ENCODE data around the gene EIF2D.
"Not testable (repeated sequence)": the region's sequence is repeated elsewhere in the genome, so short reads cannot be mapped to it uniquely, and the experiment has no call there.

The EIF2D gene

GRCh38 chr1:206635978-206636345, 23.7 kb upstream of the EIF2D start:
- DNase-seq (ENCODE audit: low read depth in 2 of 2) = no peak

- peak; percentile 82 to 93 for DNase-seq (ENCODE audit: low read depth in 2 of 2)
Measured at GRCh38 chr1:206635080-206635977, 23.1 kb upstream of the EIF2D start, which contains the start of gene DYRK3. TSS of gene DYRK3 (plus strand) at chr1:206635536. CDS start at chr1:206635704, 168 bp downstream.

GRCh38 chr1:206634365-206635079, 22.3 kb upstream of the EIF2D start:
- DNase-seq (ENCODE audit: low read depth in 2 of 2) = peak; percentile 42 to 83

- no peak for DNase-seq (ENCODE audit: low read depth in 2 of 2)
Measured at GRCh38 chr1:206633708-206634121, 21.4 kb upstream of the EIF2D start.

GRCh38 chr1:206631085-206631509, 18.8 kb upstream of the EIF2D start:
- no peak for DNase-seq (ENCODE audit: low read depth in 2 of 2)

- no peak for DNase-seq (ENCODE audit: low read depth in 2 of 2)
Measured at GRCh38 chr1:206628916-206629315, 16.7 kb upstream of the EIF2D start.

DNA sequence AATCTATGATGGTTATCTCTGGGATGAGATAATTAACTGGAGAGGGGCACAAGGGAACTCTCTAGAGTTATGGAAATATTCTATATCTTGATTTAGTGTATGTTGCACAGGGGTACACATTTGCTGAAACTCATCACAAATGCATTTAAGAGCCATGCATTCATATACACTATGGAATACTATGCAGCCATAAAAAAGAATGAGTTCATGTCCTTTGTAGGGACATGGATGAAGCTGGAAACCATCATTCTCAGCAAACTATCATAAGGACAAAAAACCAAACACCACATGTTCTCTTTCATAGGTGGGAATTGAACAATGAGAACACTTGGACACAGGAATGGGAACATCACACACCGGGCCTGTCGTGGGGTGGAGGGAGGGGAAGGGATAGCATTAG, 14.1 kb upstream of the EIF2D start:
- DNase-seq (ENCODE audit: low read depth in 2 of 2) = not testable (repeated sequence)

DNA sequence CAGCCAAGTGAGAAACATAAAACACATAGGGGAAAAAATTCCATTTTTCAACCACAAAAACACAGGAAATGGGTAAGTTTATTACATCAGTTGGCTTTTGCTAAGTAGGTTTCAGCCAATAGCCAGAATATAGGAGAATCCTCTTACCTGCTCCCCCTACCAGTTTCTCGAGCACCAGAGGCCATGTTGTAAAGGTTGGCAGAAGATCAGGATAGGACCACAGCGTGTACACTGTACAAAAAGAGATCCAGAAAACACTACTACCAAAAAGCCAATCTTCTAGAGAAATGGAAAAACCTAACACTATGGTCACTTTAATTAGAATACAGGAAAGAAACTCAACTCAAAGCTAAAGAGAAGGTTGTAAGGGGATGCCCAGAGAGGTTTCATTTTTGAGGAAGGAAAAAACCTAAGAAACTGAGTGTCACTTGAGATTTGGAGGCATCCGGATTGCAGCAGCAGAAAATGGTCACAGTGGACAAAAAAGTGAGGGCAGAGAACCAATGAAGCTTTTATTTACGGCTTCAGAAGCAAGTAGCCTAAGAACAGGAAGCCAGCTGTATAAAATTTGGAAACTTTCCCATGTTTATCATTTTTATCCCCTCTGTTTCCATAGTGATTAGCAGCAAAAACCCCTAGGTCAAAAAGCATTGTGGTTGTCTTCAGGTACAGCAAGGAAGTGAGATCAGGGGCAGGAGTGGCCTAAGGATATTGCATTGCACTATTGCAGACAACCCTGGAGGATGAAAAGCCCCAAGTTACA, 2.9 kb downstream of the EIF2D start:
- no peak for DNase-seq (ENCODE audit: low read depth in 2 of 2)

GRCh38 chr1:206608108-206608698, 4.1 kb downstream of the EIF2D start:
- DNase-seq (ENCODE audit: low read depth in 2 of 2) = peak in 1 of 2 experiments; percentile 51

GRCh38 chr1:206606867-206607266, 5.4 kb downstream of the EIF2D start:
- DNase-seq (ENCODE audit: low read depth in 2 of 2) = no peak

DNA sequence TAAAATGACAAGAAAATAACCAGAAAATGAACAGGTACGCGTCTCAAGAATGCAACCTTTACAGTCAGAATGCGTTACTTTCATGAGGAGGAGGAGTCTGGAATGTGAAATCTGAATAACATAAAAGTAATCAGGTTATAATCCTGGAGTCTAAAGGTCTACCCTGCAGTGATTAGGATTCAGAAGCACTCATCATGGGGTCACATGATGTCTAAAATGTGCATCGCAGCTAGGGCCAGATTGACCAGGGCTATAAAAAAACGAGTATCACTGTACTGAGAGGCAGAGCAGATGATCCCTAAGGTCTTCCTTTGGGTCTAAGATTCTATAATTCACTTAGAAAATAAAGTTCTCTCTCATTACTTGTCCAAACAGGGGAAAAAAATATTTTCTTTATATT, 7.4 kb downstream of the EIF2D start:
- DNase-seq (ENCODE audit: low read depth in 2 of 2) = no peak

DNA sequence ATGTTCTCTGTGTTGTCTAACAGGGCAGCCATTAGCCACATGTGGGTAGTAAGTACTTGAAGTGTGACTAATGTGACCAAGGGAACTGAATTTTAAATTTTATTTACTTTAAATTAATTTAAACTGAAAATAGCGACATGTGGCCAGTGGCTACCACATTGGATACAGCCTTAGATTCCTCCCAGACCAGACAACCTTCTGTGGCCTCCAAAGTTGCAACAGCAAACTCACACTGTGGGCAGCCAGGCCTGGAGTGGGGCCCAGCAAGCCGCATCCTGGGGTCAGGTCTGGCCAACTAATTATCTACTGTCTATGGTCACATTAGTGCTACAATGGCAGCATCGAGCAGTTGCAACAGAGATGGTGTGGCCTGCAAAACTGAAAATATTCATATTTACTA, 11.7 kb downstream of the EIF2D start:
- DNase-seq (ENCODE audit: low read depth in 2 of 2) = no peak

DNA sequence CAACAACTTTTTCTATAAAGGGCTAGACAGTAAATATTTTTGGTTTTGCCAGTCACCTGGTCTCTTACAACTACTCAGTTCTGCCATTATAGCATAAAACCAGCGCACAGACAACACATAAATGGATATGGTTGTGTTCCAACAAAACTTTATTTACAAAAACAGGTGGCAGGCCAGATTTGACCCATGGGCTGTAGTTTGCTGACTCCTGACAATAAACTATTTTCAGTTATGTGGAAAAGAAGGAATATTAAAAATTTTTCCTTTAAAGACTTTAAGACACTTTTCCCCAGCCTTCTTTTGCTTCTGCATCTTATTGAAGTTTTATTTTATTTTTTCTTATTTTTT, 16.0 kb downstream of the EIF2D start:
- no peak for DNase-seq (ENCODE audit: low read depth in 2 of 2)

DNA sequence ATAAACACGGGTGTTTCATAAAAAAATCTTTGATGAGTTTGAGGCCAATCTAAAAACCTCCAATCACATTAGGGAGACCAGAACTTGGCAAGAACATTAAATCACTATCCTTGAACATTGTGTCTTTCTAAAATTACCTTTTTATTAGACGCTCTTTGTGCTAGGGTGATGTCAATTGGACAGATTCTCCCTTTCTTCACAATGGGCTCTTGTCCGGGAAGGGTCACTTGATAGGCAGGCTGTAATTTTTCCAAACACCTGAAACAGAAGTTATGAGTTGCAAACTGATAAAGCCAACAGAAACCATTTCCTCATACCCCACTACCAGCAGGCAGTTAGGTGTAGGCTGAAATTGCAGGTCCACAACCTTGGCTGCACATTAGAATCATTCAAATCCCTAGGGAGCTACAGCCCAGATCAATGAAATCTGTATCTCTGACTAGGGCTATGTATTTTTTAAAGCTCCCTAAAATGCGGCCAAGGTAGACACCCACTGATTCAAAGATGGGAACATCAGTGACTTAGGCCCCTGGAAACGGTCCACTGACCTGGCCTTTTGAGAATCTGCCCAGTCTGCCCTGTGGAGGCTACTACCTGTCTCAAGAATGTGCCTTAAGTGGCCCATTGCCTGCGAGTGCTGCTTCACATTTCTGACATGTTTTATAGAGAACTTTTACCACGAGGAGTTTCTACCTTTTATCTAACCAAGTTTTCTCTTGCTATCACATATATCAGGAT, 16.5 kb downstream of the EIF2D start:
- DNase-seq (ENCODE audit: low read depth in 2 of 2) = no peak

DNA sequence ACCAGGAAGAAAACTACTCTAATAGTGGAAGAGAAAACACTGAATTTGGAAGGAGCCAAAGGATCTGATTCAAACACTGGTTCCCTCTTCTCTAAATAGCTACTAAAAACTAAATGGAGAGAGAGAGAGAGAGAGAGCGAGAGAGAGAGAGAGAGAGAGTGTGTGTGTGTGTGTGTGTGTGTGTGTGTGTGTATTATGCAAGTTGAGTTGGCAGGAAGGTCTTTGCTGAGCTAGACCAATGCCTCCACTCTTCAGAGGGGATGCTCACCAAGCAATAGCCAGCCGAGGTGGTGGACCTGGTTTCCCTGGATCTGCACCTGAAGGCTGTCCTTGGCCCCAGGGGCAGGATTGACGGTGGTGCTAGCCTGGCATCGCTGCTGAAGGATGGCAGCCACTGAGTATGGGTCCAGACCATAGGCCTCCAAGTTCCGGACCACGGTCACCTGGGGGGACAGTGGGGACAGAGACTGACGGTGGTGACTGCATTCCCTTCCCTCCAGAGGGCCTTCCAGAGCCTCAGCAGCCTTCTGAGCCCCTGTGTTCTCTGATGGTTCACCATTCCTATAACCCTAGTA, 18.8 kb downstream of the EIF2D start:
- DNase-seq (ENCODE audit: low read depth in 2 of 2) = no peak

- no peak for DNase-seq (ENCODE audit: low read depth in 2 of 2)
Measured at GRCh38 chr1:206591696-206592095, 20.6 kb downstream of the EIF2D start.

DNA sequence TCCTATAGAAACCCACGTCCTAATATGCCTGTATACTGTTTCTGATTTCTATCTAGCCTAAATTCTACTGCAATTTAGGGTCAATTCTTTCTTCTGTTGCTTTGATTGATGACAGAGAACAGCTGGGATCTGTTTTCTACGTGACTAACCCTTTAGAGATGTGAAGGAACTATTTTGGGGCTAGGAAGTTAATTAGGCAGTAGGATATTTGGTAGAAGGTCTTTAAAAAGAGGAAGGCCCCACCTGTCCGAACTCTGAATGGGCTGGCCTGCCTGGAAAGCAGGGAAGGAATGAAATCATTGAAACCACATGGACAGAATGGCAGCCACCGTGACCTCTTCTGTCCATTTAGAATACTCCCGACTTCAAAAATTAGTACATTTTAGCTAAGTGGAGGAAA, 21.0 kb downstream of the EIF2D start:
- DNase-seq (ENCODE audit: low read depth in 2 of 2) = no peak

- DNase-seq (ENCODE audit: low read depth in 2 of 2) = peak in 1 of 2 experiments; percentile 42
Measured at GRCh38 chr1:206590025-206590758, 22.1 kb downstream of the EIF2D start.

- no peak for DNase-seq (ENCODE audit: low read depth in 2 of 2)
Measured at GRCh38 chr1:206589206-206589605, 23.1 kb downstream of the EIF2D start.

DNA sequence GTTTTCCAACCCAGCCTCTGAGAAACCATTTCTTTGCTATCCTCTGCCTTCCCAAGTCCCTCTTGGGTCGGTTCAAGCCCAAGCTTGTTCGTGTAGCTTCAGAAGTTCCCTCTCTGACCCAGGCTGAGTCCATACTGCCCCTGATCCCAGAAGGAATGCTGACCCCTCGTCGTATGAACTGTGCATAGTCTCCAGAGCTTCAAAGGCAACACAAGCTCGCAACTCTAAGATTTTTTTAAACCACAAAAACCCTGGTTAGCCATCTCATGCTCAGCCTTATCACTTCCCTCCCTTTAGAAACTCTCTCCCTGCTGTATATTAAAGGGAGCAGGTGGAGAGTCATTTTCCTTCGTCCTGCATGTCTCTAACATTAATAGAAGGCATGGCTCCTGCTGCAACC, 23.8 kb downstream of the EIF2D start:
- DNase-seq (ENCODE audit: low read depth in 2 of 2) = no peak
